IMR-90 (cell line): ENCODE data around the gene FBXO41. TPM values are rescaled to one million over a fixed set of nuclear protein-coding genes. Genes with fewer than 3 reads are reported as not detected.

Source experiments
- ATAC-seq: fragments of 200-7000 bp; cut with Tn5 transposase; 2 replicates; pipeline ENCODE4 v1.9.1; 2020; ENCODE audit warnings: low read depth, mild to moderate bottlenecking, moderate library complexity
- BruUV-seq: library from RNA; stranded (reverse); fragments of 400-500 nt; replicated peaks from 2 replicates; lab custom pipeline; 2021; lab: Mats Ljungman, UMichigan
- CTCF ChIA-PET: fragments of 300-600 bp; formaldehyde crosslinking; extraction: SDS; loops from one replicate; lab custom pipeline; 2021; ENCODE audit warnings: antibody characterized with exemption; lab: Yijun Ruan, JAX
- POLR2A ChIA-PET: fragments of 300-600 bp; sonication (Branson Sonifier 250); formaldehyde crosslinking; loops from one replicate; lab custom pipeline; 2022; ENCODE audit warnings: antibody characterized with exemption; ENCODE audit not compliant: unreplicated experiment; lab: Charles Lee
- DNase-seq: peaks from one replicate; pipeline ENCODE4 v3.0.0; 2013
- H2AFZ ChIP-seq: replicated peaks from 2 replicates; pipeline ENCODE3; 2013; ENCODE audit warnings: low read length, mild to moderate bottlenecking; ENCODE audit not compliant: poor library complexity
- H2AK5ac ChIP-seq: 2 replicates; pipeline ENCODE4 v1.6.1; 2013; ENCODE audit warnings: low read depth, low read length, inconsistent platforms
- H2AK9ac ChIP-seq: replicated peaks from 2 replicates; pipeline ENCODE3; 2013; ENCODE audit warnings: mild to moderate bottlenecking, low read depth, low read length, moderate library complexity; ENCODE audit not compliant: poor library complexity
- H2BK120ac ChIP-seq: 2 replicates; pipeline ENCODE4 v1.6.1; 2013; ENCODE audit warnings: low read depth, low read length, inconsistent platforms
- H2BK15ac ChIP-seq: 3 replicates; pipeline ENCODE4 v1.6.1; 2013; ENCODE audit warnings: low read depth, low read length, inconsistent platforms
- H2BK20ac ChIP-seq: 2 replicates; pipeline ENCODE4 v1.6.1; 2013; ENCODE audit warnings: low read depth, mild to moderate bottlenecking, inconsistent platforms, low read length, moderate library complexity
- H2BK5ac ChIP-seq: 2 replicates; pipeline ENCODE4 v1.6.1; 2013; ENCODE audit warnings: mild to moderate bottlenecking, low read depth, low read length, inconsistent platforms; ENCODE audit not compliant: poor library complexity, severe bottlenecking
- H3K14ac ChIP-seq: replicated peaks from 2 replicates; pipeline ENCODE4 v1.6.1; 2013; ENCODE audit warnings: low read depth, low read length, inconsistent platforms
- H3K18ac ChIP-seq: 2 replicates; pipeline ENCODE4 v1.6.1; 2013; ENCODE audit warnings: low read depth, low read length, control low read depth
- H3K23ac ChIP-seq: 2 replicates; pipeline ENCODE4 v1.6.1; 2013; ENCODE audit warnings: low read depth, low read length, inconsistent platforms
- H3K27ac ChIP-seq: 2 replicates; pipeline ENCODE4 v1.5.1; 2013; ENCODE audit warnings: mild to moderate bottlenecking, control low read depth, low read length; ENCODE audit not compliant: insufficient read depth
- H3K27me3 ChIP-seq: 2 replicates; pipeline ENCODE4 v1.6.1; 2013; ENCODE audit warnings: low read length; ENCODE audit not compliant: control insufficient read depth, insufficient read depth
- H3K36me3 ChIP-seq: 2 replicates; pipeline ENCODE4 v1.6.1; 2013; ENCODE audit warnings: low read length, mixed read lengths; ENCODE audit not compliant: control insufficient read depth, insufficient read depth
- H3K4ac ChIP-seq: 2 replicates; pipeline ENCODE4 v1.6.1; 2013; ENCODE audit warnings: low read depth, low read length, inconsistent platforms
- H3K4me1 ChIP-seq: 2 replicates; pipeline ENCODE4 v1.6.1; 2013; ENCODE audit warnings: low read length, mixed read lengths; ENCODE audit not compliant: control insufficient read depth, insufficient read depth
- H3K4me2 ChIP-seq: 2 replicates; pipeline ENCODE4 v1.6.1; 2013; ENCODE audit warnings: low read depth, mild to moderate bottlenecking, control low read depth, low read length, moderate library complexity
- H3K4me3 ChIP-seq: 2 replicates; pipeline ENCODE4 v1.5.1; 2013; ENCODE audit warnings: low read depth, mild to moderate bottlenecking, control low read depth, low read length, moderate library complexity; ENCODE audit not compliant: insufficient read depth
- H3K56ac ChIP-seq: 2 replicates; pipeline ENCODE4 v1.6.1; 2013; ENCODE audit warnings: low read length, inconsistent platforms; ENCODE audit not compliant: insufficient read depth; ENCODE audit errors: extremely low read depth
- H3K79me1 ChIP-seq, 2 experiments: 2 replicates each; pipeline ENCODE4 v1.6.1; 2013; ENCODE audit warnings: low read length in 2 of 2, inconsistent platforms in 1 of 2, low read depth in 1 of 2
- H3K9ac ChIP-seq: 2 replicates; pipeline ENCODE4 v1.6.1; 2013; ENCODE audit warnings: low read depth, low read length, control low read depth
- H3K9me1 ChIP-seq: 2 replicates; pipeline ENCODE4 v1.6.1; 2013; ENCODE audit warnings: low read length, inconsistent platforms; ENCODE audit not compliant: insufficient read depth
- H3K9me3 ChIP-seq: 2 replicates; pipeline ENCODE4 v1.6.1; 2013; ENCODE audit warnings: low read length; ENCODE audit not compliant: control insufficient read depth, insufficient read depth
- H4K20me1 ChIP-seq: 2 replicates; pipeline ENCODE4 v1.6.1; 2013; ENCODE audit warnings: low read length, inconsistent platforms; ENCODE audit not compliant: insufficient read depth
- H4K5ac ChIP-seq: 2 replicates; pipeline ENCODE4 v1.6.1; 2013; ENCODE audit warnings: mild to moderate bottlenecking, low read depth, low read length, control low read depth
- H4K8ac ChIP-seq, 2 experiments: 2 replicates each; pipeline ENCODE4 v1.6.1; 2013; ENCODE audit warnings: low read depth in 2 of 2, low read length in 2 of 2, control low read depth in 1 of 2, inconsistent platforms in 1 of 2
- H4K91ac ChIP-seq: 2 replicates; pipeline ENCODE4 v1.6.1; 2013; ENCODE audit warnings: low read depth, low read length, inconsistent platforms; ENCODE audit not compliant: insufficient read depth
- BHLHE40 ChIP-seq: fragments of 150-350 bp; IDR thresholded peaks from 2 replicates; pipeline ENCODE4 v1.6.1; 2016; ENCODE audit warnings: mild to moderate bottlenecking, low read depth, low read length
- CEBPB ChIP-seq: IDR thresholded peaks from 2 replicates; pipeline ENCODE4 v1.6.1; 2012; ENCODE audit warnings: low read depth, low read length, improper control_type of control experiment
- CHD1 ChIP-seq: IDR thresholded peaks from 2 replicates; pipeline ENCODE4 v1.6.1; 2012; ENCODE audit warnings: low read depth, low read length, improper control_type of control experiment
- FOS ChIP-seq: fragments of 150-350 bp; IDR thresholded peaks from 2 replicates; pipeline ENCODE4 v1.6.1; 2016; ENCODE audit warnings: low read depth, low read length
- MAFK ChIP-seq: IDR thresholded peaks from 2 replicates; pipeline ENCODE4 v1.6.1; 2012; ENCODE audit warnings: low read depth, low read length, improper control_type of control experiment
- MAZ ChIP-seq: IDR thresholded peaks from 2 replicates; pipeline ENCODE4 v1.6.1; 2012; ENCODE audit warnings: low read depth, mild to moderate bottlenecking, low read length, improper control_type of control experiment, moderate library complexity, borderline replicate concordance
- MXI1 ChIP-seq: IDR thresholded peaks from 2 replicates; pipeline ENCODE4 v1.6.1; 2012; ENCODE audit warnings: low read depth, mild to moderate bottlenecking, low read length, moderate library complexity, borderline replicate concordance
- NFE2L2 ChIP-seq: fragments of 150-350 bp; IDR thresholded peaks from 2 replicates; pipeline ENCODE4 v1.6.1; 2016; ENCODE audit warnings: low read depth, mild to moderate bottlenecking, low read length
- RCOR1 ChIP-seq: IDR thresholded peaks from 2 replicates; pipeline ENCODE4 v1.6.1; 2012; ENCODE audit warnings: mild to moderate bottlenecking, low read length, improper control_type of control experiment; ENCODE audit not compliant: insufficient replicate concordance
- WGBS, 2 experiments: methylation state at CpG; one replicate each; pipeline versions ENCODE4 v1.1.5 to v1.1.7; 2013; ENCODE audit warnings: missing lambda C conversion rate in 2 of 2; ENCODE audit not compliant: insufficient read length in 1 of 2; ENCODE audit errors: extremely low coverage in 2 of 2; 5-methylcytosine and 5-hydroxymethylcytosine counted together
- dilution Hi-C: fragments of 300-500 bp; cut with HindIII; formaldehyde crosslinking; loops from one replicate; pipeline ENCODE4 v1.14.3; 2018; ENCODE audit warnings: low sequenced_read_pairs; ENCODE audit not compliant: unreplicated experiment
- in situ Hi-C: fragments of 300-500 bp; cut with MboI; formaldehyde crosslinking; loops from 3 replicates; pipeline ENCODE4 v1.14.3; 2019; ENCODE audit warnings: low sequenced_read_pairs, inconsistent platforms, mixed read lengths
- intact Hi-C: fragments of 100-400 bp; cut with micrococcal nuclease; formaldehyde crosslinking; loops from 2 replicates; pipeline ENCODE4 v1.10.0; 2022
- polyA plus RNA-seq, 3 experiments: library from polyadenylated mRNA; depleted of rRNA; stranded (reverse); fragments of >200 nt; gene quantifications; 2 replicates each; pipeline ENCODE4 v1.2.3, GENCODE V29; 2012; ENCODE audit warnings: low replicate concordance in 1 of 3
- total RNA-seq: library from RNA; depleted of rRNA; stranded (reverse); fragments of >200 nt; gene quantifications from 2 replicates; pipeline ENCODE4 v1.2.3, GENCODE V29; 2012
- TF ChIP-seq, protein P1 (sequence below): conservative IDR thresholded peaks from 2 replicates; pipeline ENCODE4 v1.5.1; 2012; ENCODE audit warnings: mild to moderate bottlenecking, low read depth, low read length, improper control_type of control experiment
- TF ChIP-seq, protein P2 (sequence below): fragments of 150-350 bp; IDR thresholded peaks from 2 replicates; pipeline ENCODE4 v1.6.1; 2016; ENCODE audit warnings: low read depth, mild to moderate bottlenecking, low read length, moderate library complexity, borderline replicate concordance
- TF ChIP-seq, protein P3 (sequence below): fragments of 150-350 bp; IDR thresholded peaks from 2 replicates; pipeline ENCODE4 v1.6.1; 2017; ENCODE audit warnings: mild to moderate bottlenecking, antibody characterized with exemption, low read length, low read depth

Gene FBXO41
- total and polyA plus RNA-seq, 2 of the 4 experiments (the other 2 are of a cell fraction), result 0.54 to 3.7 TPM

DNA sequence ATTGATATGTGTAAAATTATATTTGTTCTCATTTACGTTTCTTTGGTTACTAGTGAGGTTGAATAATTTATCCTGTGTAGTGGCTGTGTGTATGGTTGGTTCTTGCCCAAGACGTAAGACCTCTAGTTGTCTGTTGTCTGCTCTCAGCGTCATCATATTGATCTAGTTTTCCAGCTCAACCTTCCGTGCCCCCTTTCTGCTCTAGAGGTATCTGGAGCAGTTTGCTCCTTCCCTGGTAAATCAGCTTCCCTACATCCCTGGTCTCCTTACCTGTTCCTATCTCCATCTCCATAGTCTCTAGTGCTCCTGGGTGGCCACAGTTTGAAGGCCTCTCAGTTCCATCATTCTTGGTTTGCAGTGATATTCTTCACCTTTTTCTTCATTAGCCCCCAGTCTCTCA is 69.0 kb downstream of the FBXO41 start:
- Histone ChIP-seq H3K27ac (no peak overlapping the region), H3K9me1 (peaks cover 20% of the 10 kb centered on the region), H2AK5ac (no peak overlapping the region), H3K4me1 (peaks cover 8% of the 10 kb centered on the region), H3K4me3 (no peak overlapping the region), H3K9me3 (no peaks in the 10 kb centered on the region), H4K91ac (peak overlapping the region; percentile 10; the same call in 1 of the 2 replicates), H3K56ac (no peak overlapping the region), H2BK15ac (no peak overlapping the region), H3K14ac (0 out of 2 replicates have a peak overlapping the region, but pooled peaks have one; percentile 54), H3K27me3 (no peaks in the 10 kb centered on the region; the same call in 1 of the 2 replicates), H3K79me1 (peaks cover 24 to 48% of the 10 kb centered on the region in 2 experiments; a peak in 3 of 4 replicates), H2BK20ac (no peak overlapping the region), H3K4me2 (peak overlapping the region; percentile 17), H3K18ac (no peak overlapping the region), H2AFZ (no peak overlapping the region), H3K9ac (no peak overlapping the region; the same call in 1 of the 2 replicates), H3K4ac (peak overlapping the region; percentile 5; the same call in 1 of the 2 replicates), H3K23ac (no peak overlapping the region; the same call in 1 of the 2 replicates), H2AK9ac (no peak overlapping the region), H2BK120ac (no peak overlapping the region), H3K36me3 (no peaks in the 10 kb centered on the region; the same call in 1 of the 2 replicates), H2BK5ac (no peak overlapping the region), H4K8ac (peak overlapping the region; percentile 25 to 31; a peak in 1 of 4 replicates), H4K5ac (no peak overlapping the region), H4K20me1 (no peaks in the 10 kb centered on the region; the same call in 1 of the 2 replicates)
- DNase-seq (no peak), ATAC-seq (no peak)
- dilution Hi-C loops, result no loop called here
- CTCF ChIA-PET, result interaction anchor here (0.7 to 1.1 kb wide), 2 partner anchors 19 to 25 kb away, joined by 3 to 5 read pairs; no protein-coding TSS in a partner anchor
- no TSS peak for BruUV-seq
- no peak for TF ChIP-seq BHLHE40
- no peak for TF ChIP-seq FOS
- TF ChIP-seq, protein P1, sequence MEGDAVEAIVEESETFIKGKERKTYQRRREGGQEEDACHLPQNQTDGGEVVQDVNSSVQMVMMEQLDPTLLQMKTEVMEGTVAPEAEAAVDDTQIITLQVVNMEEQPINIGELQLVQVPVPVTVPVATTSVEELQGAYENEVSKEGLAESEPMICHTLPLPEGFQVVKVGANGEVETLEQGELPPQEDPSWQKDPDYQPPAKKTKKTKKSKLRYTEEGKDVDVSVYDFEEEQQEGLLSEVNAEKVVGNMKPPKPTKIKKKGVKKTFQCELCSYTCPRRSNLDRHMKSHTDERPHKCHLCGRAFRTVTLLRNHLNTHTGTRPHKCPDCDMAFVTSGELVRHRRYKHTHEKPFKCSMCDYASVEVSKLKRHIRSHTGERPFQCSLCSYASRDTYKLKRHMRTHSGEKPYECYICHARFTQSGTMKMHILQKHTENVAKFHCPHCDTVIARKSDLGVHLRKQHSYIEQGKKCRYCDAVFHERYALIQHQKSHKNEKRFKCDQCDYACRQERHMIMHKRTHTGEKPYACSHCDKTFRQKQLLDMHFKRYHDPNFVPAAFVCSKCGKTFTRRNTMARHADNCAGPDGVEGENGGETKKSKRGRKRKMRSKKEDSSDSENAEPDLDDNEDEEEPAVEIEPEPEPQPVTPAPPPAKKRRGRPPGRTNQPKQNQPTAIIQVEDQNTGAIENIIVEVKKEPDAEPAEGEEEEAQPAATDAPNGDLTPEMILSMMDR, result no peak
- no peak for TF ChIP-seq MAFK
- TF ChIP-seq, protein P2, sequence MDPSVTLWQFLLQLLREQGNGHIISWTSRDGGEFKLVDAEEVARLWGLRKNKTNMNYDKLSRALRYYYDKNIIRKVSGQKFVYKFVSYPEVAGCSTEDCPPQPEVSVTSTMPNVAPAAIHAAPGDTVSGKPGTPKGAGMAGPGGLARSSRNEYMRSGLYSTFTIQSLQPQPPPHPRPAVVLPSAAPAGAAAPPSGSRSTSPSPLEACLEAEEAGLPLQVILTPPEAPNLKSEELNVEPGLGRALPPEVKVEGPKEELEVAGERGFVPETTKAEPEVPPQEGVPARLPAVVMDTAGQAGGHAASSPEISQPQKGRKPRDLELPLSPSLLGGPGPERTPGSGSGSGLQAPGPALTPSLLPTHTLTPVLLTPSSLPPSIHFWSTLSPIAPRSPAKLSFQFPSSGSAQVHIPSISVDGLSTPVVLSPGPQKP, result no peak
- TF ChIP-seq, protein P3, sequence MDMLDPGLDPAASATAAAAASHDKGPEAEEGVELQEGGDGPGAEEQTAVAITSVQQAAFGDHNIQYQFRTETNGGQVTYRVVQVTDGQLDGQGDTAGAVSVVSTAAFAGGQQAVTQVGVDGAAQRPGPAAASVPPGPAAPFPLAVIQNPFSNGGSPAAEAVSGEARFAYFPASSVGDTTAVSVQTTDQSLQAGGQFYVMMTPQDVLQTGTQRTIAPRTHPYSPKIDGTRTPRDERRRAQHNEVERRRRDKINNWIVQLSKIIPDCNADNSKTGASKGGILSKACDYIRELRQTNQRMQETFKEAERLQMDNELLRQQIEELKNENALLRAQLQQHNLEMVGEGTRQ, result no peak
- TF ChIP-seq MXI1, result no peak
- TF ChIP-seq CEBPB, result no peak
- no peak for TF ChIP-seq CHD1
- TF ChIP-seq MAZ, result no peak
- no peak for TF ChIP-seq NFE2L2
- TF ChIP-seq RCOR1, result no peak
- in situ Hi-C loops, result no loop called here
- 60% methylated on average over 1 of the region's 4 CpGs; no CpG with 5 or more reads in 1 of the 2 experiments for WGBS, 2 experiments
- POLR2A ChIA-PET, result no interaction called here
- intact Hi-C loops, result no loop called here
